HG03159 (cell line): ENCODE data around the gene CGNL1.
A peak's percentile ranks its signal among the peaks of the same experiment; 100 is the strongest.

Source experiments
- ATAC-seq: cut with Tn5 transposase; IDR thresholded peaks from one replicate; pipeline ENCODE4 v1.9.1; 2021; ENCODE audit warnings: mild to moderate bottlenecking, moderate library complexity; ENCODE audit not compliant: unreplicated experiment

CGNL1 gene

DNA sequence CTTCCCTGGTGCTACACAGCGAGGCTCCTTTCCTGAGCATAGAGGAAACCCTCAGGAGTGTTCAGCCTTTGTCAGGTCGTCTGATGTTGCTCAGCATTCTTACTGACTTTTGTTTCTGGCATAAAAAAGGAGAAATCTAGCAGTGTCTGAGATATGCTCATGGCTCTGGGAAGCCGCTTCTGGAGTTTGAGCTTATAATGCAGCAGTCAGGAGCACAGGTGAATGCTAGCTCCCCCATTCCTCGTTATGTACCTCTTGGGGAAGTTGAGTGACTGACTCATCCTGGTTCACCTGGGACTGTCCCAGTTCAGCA lies 166.2 kb downstream of the CGNL1 start:
- ATAC-seq = no peak

DNA sequence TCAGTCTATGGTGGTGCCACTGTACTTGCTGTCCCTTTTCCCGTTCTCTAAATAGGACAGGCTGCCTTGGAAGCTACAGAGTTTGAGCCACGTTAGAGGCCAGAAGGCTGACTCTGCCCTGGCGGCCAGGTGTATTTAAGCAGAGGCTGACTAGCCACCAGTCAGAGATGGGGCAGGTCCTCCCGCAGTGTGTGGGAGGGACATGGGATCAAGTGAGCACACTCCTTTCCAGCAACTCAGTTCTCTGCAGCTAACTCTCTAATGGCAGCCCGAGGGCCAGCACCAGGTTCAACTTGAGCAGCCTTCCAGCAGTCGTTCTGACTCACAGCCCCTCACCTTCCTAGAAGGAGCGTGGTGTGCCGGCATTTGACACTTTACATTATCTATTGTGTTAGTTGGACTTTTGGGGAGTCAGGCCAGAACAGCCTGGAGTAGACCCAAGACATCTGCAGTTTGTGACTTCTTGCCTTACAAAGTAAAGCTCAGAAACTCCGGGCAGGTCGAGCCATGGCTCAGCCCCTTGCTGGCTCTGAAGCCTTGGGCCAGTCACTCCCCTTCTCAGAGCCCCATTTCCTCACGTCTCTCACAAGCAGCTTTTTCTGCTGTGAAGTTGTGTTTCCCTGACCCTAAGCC lies 168.7 kb downstream of the CGNL1 start:
- no peak for ATAC-seq

DNA sequence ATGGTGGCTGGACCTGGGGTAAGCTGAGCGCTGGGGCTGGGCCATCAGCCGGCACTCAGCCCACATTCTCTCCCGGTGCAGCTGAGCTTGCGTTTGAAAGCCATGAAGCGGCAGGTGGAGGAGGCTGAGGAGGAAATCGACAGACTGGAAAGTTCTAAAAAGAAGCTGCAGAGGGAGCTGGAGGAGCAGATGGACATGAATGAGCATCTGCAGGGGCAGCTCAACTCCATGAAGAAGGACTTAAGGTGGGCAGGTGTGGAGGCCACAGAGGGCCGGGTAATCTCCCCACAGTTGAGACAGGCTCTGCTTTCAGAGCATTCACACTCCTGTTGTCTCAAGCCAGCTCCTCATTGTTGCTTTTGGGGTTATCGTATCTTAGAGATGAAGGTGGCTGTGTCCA lies 169.7 kb downstream of the CGNL1 start:
- ATAC-seq = no peak

DNA sequence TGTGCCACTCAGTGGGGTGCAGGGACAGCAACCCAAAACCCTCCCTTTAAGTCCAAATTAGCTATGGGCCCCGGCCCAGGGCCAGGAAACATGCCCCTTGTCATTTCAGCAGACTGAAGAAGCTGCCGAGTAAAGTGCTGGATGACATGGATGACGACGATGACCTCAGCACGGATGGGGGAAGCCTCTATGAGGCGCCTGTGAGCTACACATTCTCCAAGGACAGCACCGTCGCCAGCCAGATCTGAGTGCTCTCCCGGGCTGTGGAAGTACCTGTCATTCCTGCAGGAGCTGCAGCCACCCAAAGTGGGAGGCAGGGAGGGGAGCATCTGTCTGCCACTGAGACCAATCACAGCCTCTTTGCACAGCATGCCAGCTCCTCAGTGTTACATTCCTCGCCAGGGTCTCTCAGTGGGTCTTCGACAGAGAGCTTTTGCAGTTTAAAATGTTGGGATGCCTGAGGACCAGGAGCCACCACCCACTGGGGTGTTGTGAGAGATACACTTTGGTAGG lies 171.0 kb downstream of the CGNL1 start:
- ATAC-seq = no peak

- no peak for ATAC-seq
Observed at GRCh38 chr15:57548351-57548750, 172.0 kb downstream of the CGNL1 start.

- no peak for ATAC-seq
Observed at GRCh38 chr15:57548835-57549234, 172.5 kb downstream of the CGNL1 start.

GRCh38 chr15:57549935-57550334 lies 173.6 kb downstream of the CGNL1 start:
- no peak for ATAC-seq

GRCh38 chr15:57550640-57551039 lies 174.3 kb downstream of the CGNL1 start:
- no peak for ATAC-seq

DNA sequence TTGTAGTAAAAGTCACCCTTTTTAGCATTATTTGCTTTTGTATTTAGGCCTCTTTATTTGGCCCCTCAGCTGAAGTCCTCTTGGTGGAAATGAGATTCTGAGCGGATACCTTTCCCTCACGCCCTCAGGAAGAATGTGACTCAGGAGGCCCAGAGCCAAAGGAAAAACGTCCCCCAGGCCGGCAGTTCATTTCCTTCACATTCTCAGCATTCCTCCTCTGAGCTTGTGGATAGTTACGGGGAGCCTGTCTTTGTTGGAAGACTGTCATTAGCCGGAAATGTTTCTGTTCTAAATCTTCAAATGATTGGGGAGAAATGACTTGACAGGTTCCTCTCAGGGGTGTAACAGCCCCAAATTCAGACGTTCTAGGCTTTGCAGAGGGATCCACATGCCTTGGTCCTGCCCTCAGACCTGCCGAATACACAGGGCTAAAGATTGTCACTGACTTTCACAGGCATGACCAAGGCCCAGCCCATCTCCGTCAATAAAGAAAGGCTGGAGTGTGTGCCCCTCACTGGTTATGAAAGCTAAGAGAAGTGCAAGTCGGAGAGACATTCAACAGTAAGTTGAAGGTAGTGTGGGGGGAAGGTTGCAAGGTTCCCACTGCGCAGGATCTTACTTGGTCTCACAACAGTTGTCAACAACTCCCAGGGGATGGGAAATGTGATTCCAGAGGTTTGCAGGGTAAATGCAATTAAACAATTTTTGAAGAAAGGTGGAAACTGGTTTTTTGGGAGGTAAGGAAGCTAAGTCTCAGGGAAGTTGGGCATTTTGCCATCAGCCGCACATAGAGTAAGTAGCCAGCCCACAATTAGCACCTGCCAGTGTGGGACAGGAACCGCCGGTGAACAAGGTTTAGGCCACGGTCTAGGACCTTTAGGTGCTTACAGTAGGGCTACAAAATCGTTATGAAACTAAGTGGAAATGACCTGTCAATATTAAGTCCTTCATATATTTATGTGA lies 175.7 kb downstream of the CGNL1 start:
- ATAC-seq = no peak

- no peak for ATAC-seq
Observed at GRCh38 chr15:57552678-57553334, 176.5 kb downstream of the CGNL1 start.

- ATAC-seq = no peak
Observed at GRCh38 chr15:57553526-57553925, 177.2 kb downstream of the CGNL1 start.

GRCh38 chr15:57554063-57554811 lies 177.9 kb downstream of the CGNL1 start:
- ATAC-seq = no peak

- no peak for ATAC-seq
Observed at GRCh38 chr15:57554812-57555179, 178.5 kb downstream of the CGNL1 start.

DNA sequence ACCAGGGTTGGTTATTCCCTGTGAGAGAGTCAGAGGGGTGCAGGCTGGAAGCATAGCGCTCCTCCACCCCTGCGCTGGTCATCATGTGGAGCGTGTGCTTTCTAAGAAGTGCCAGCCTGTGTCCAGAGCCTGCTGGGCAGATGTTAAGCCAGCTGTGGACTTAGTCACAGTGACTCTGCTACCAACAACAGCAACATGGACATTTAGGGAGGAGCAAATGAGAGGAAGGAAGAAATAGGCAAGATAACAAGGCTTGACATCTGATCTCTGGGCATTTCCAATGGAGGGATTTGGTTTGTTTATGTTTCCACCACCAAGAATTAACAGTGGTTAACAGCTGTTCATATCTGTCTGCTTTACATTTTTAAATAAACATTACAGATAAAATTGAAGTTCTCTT lies 179.0 kb downstream of the CGNL1 start:
- ATAC-seq = no peak

- no peak for ATAC-seq
Observed at GRCh38 chr15:57556040-57556439, 179.7 kb downstream of the CGNL1 start.

GRCh38 chr15:57557267-57557666 lies 181.0 kb downstream of the CGNL1 start:
- ATAC-seq = no peak

DNA sequence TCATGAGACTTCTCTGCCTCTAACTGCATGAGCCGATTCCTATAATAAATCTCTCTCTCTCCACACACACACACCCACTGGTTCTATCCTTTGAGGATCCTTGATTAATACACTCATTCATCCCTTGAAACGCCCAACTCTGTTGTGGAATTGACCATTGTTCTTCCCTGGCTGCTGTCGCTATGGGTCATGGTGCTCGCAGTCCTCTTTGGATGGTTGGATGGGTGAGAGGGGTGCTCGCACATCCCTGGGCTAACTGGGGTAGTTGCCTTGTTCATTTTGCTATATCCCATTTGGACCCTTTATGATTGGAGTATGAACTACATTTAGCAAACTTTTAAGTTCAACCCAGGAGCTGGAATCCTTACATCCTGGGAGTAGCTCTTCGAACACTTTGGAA lies 181.5 kb downstream of the CGNL1 start:
- ATAC-seq = no peak

- no peak for ATAC-seq
Observed at GRCh38 chr15:57559875-57560274, 183.6 kb downstream of the CGNL1 start.

DNA sequence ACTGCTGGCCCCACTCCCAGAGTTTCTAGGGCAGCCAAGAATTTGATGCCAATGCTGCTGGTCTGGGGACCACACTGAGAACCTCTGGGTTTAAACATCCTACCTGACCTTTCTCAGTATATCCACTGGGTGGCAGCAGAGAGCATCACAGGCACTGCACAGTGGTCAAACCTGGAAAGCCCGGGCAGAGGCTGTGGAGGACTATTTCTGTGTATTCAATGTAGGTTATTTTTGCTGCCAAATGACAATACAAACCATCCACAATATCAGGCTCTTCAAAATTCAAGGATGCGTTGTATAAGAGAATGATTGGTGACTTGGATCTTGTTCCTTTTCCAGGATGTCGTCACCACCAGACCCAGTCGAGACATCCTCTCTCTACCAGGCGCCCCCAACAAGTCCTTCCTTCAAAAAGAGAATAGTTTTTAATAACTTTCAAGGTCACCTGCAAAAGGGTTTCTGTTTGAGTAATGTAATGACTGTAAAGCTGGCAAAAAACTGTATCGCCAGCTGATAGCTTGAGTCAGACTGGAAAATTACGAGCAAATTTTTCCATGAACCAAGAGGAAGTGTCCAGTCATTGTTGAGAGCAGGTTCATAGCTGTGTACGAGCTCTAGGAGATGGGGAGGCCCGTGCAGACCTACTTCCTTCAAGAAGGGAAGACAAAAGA lies 184.9 kb downstream of the CGNL1 start:
- peak; percentile 83 for ATAC-seq

- no peak for ATAC-seq
Observed at GRCh38 chr15:57562196-57562769, 186.0 kb downstream of the CGNL1 start.
